ENCODE data around the gene ATRIP. TPM values are rescaled to one million over a fixed set of nuclear protein-coding genes. Genes with fewer than 3 reads are reported as not detected.

The ATRIP gene
- total and polyA plus RNA-seq, 10 of the 15 experiments (the other 5 are each of a cell fraction or from before 2014, with no cell fraction given): 1.4 to 16.0 (median 10.1) TPM

DNA sequence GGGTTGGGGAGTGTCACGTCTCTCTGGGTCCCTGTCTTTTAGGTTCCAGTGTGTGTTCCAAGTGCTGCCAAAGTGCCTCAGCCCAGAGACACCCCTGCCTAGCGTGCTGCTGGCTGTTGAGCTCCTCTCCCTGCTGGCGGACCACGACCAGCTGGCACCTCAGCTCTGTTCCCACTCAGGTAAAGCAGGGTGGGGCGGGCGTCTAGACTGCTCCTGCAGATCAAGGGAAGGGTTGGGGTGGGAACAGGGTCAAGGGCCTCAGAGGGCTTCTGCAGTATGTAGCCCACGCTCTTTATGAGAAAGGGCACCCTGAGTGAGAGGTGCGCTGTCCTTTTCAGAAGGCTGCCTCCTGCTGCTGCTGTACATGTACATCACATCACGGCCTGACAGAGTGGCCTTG is 17.2 kb downstream of the ATRIP start:
- no peak overlapping the region for H2AFZ ChIP-seq (ENCODE audit: control insufficient read depth, low read depth, low read length)
- peaks cover 17 to 21% of the 10 kb centered on the region in 2 experiments for H3K36me3 ChIP-seq (ENCODE audit: control insufficient read depth in 2 of 2, insufficient read depth in 2 of 2, low read length in 1 of 2)
- intact Hi-C loops (cut with micrococcal nuclease; ENCODE audit: unreplicated experiment) (no loop called here), in situ Hi-C loops (cut with MboI) (no loop called here)
- ChIA-PET CTCF (interaction anchor here (0.7 to 6.1 kb wide), 7 partner anchors 17 to 172 kb away, joined by 3 to 58 read pairs (median 4); partner anchors contain the start of genes ATRIP and SLC26A6), RAD21 (ENCODE audit: unreplicated experiment) (interaction anchor here (1.1 kb wide), 1 partner anchor 52 kb away, joined by 4 read pairs; no protein-coding TSS in a partner anchor), POLR2A (interaction anchor here (0.6 to 2.1 kb wide), 2 partner anchors 10 to 30 kb away, joined by 5 to 9 read pairs; no protein-coding TSS in a partner anchor), SMC1A (ENCODE audit: uncharacterized antibody, unreplicated experiment) (interaction anchor here (1.2 to 1.5 kb wide), 2 partner anchors 12 to 27 kb away, joined by 3 to 6 read pairs; no protein-coding TSS in a partner anchor)
- peaks cover 32% of the 10 kb centered on the region for H3K79me2 ChIP-seq (ENCODE audit: control insufficient read depth, insufficient read depth, low read length)
- no peak overlapping the region for H3K4me2 ChIP-seq (ENCODE audit: control insufficient read depth, insufficient read depth)
- DNase-seq (ENCODE audit: low read depth, low spot score) (no peak), ATAC-seq (no peak), FAIRE-seq (no peak)
- BruUV-seq (replicated peaks): no TSS peak
- H3K27me3 ChIP-seq (replicated peaks in 1 of 2; ENCODE audit: control insufficient read depth in 2 of 2, insufficient read depth in 2 of 2, low read length in 1 of 2): no peaks in the 10 kb centered on the region
- H3K9me3 ChIP-seq (replicated peaks; ENCODE audit: control insufficient read depth, insufficient read depth, low read length): no peaks in the 10 kb centered on the region
- WGBS (ENCODE audit: insufficient coverage, insufficient replicate concordance, low lambda C conversion rate, missing lambda C conversion rate): 82% methylated on average over 9 of the region's 9 CpGs
- peaks cover 28% of the 10 kb centered on the region for H3K4me1 ChIP-seq (ENCODE audit: control insufficient read depth, insufficient read depth, low read length)
- H3K4me3 ChIP-seq: no peak overlapping the region
- no peaks in the 10 kb centered on the region for H4K20me1 ChIP-seq (ENCODE audit: control insufficient read depth, insufficient read depth)
- no peak overlapping the region for H3K27ac ChIP-seq (ENCODE audit: control insufficient read depth, insufficient read depth)
- TF ChIP-seq HCFC1 (IDR thresholded peaks at IDR 0.05; ENCODE audit: low read length): no peak
- no peak overlapping the region for H3K9ac ChIP-seq (ENCODE audit: control insufficient read depth, insufficient read depth, low read length)

DNA sequence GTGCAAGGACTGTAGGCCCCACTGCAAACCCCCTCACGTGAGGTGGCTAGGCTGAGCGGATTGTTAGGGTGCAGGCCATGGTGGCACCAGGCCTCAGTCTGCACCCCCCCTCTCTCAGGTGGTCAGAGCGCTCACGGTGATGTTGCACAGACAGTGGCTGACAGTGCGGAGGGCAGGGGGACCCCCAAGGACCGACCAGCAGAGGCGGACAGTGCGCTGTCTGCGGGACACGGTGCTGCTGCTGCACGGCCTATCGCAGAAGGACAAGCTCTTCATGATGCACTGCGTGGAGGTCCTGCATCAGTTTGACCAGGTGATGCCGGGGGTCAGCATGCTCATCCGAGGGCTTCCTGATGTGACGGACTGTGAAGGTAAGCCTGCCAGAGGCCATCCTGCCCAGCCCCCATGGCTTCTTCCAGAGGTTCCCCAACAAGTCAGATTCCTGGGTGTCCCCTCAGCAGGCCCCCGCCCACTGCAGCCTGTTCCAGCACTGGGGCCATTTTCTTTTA is 18.2 kb downstream of the ATRIP start:
- no TSS peak for BruUV-seq (replicated peaks)
- H3K9me3 ChIP-seq (replicated peaks; ENCODE audit: control insufficient read depth, insufficient read depth, low read length): no peaks in the 10 kb centered on the region
- ATAC-seq: no peak
- no peak overlapping the region for H3K9ac ChIP-seq (ENCODE audit: control insufficient read depth, insufficient read depth, low read length)
- ChIA-PET POLR2A (interaction anchor here (1.3 to 10.0 kb wide), 3 partner anchors 9 to 94 kb away, joined by 3 to 91 read pairs (median 9); partner anchors contain the start of gene PFKFB4), CTCF (interaction anchor here (0.6 to 6.1 kb wide), 7 partner anchors 18 to 171 kb away, joined by 3 to 58 read pairs (median 9); partner anchors contain the start of genes ATRIP and SLC26A6), RAD21 (ENCODE audit: unreplicated experiment) (interaction anchor here (1.3 to 2.5 kb wide), 2 partner anchors 43 to 95 kb away, joined by 3 to 17 read pairs; no protein-coding TSS in a partner anchor), SMC1A (ENCODE audit: uncharacterized antibody, unreplicated experiment) (interaction anchor here (0.9 to 4.2 kb wide), 5 partner anchors 29 to 92 kb away, joined by 3 to 22 read pairs (median 3); partner anchors contain the start of gene PFKFB4)
- in situ Hi-C loops (cut with MboI) (no loop called here), intact Hi-C loops (cut with micrococcal nuclease; ENCODE audit: unreplicated experiment) (loop anchor here (1.0 kb wide), 2 partner anchors 43 to 84 kb away; no protein-coding TSS in a partner anchor)
- TF ChIP-seq RFX5 (IDR thresholded peaks at IDR 0.05; ENCODE audit: low read depth, low read length): no peak
- TF ChIP-seq PAX8 (IDR thresholded peaks at IDR 0.05): no peak
- TF ChIP-seq KAT2A (conservative IDR thresholded peaks at IDR 0.05; ENCODE audit: control insufficient read depth, low read depth, low read length): no peak
- TF ChIP-seq YY1 (IDR thresholded peaks at IDR 0.05; ENCODE audit: low read depth, low read length): no peak
- TF ChIP-seq, protein P1, sequence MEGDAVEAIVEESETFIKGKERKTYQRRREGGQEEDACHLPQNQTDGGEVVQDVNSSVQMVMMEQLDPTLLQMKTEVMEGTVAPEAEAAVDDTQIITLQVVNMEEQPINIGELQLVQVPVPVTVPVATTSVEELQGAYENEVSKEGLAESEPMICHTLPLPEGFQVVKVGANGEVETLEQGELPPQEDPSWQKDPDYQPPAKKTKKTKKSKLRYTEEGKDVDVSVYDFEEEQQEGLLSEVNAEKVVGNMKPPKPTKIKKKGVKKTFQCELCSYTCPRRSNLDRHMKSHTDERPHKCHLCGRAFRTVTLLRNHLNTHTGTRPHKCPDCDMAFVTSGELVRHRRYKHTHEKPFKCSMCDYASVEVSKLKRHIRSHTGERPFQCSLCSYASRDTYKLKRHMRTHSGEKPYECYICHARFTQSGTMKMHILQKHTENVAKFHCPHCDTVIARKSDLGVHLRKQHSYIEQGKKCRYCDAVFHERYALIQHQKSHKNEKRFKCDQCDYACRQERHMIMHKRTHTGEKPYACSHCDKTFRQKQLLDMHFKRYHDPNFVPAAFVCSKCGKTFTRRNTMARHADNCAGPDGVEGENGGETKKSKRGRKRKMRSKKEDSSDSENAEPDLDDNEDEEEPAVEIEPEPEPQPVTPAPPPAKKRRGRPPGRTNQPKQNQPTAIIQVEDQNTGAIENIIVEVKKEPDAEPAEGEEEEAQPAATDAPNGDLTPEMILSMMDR (IDR thresholded peaks at IDR 0.05 in 2 of 3, conservative IDR thresholded peaks at IDR 0.05 in 1 of 3; ENCODE audit: control insufficient read depth in 2 of 3, extremely low read depth in 1 of 3, insufficient read depth in 1 of 3, low read depth in 3 of 3, low read length in 3 of 3): no peak
- TF ChIP-seq NBN (IDR thresholded peaks at IDR 0.05): no peak
- TF ChIP-seq EED (IDR thresholded peaks at IDR 0.05; ENCODE audit: low read depth): no peak
- no peak for TF ChIP-seq POLR2A (IDR thresholded peaks at IDR 0.05; ENCODE audit: low read depth, low read length)
- no peak for TF ChIP-seq GABPA (IDR thresholded peaks at IDR 0.05; ENCODE audit: low read depth)
- no peak for TF ChIP-seq ZNF217 (IDR thresholded peaks at IDR 0.05)
- no peak for TF ChIP-seq CHD2 (IDR thresholded peaks at IDR 0.05; ENCODE audit: borderline replicate concordance, low read depth, low read length)
- TF ChIP-seq, protein P2, sequence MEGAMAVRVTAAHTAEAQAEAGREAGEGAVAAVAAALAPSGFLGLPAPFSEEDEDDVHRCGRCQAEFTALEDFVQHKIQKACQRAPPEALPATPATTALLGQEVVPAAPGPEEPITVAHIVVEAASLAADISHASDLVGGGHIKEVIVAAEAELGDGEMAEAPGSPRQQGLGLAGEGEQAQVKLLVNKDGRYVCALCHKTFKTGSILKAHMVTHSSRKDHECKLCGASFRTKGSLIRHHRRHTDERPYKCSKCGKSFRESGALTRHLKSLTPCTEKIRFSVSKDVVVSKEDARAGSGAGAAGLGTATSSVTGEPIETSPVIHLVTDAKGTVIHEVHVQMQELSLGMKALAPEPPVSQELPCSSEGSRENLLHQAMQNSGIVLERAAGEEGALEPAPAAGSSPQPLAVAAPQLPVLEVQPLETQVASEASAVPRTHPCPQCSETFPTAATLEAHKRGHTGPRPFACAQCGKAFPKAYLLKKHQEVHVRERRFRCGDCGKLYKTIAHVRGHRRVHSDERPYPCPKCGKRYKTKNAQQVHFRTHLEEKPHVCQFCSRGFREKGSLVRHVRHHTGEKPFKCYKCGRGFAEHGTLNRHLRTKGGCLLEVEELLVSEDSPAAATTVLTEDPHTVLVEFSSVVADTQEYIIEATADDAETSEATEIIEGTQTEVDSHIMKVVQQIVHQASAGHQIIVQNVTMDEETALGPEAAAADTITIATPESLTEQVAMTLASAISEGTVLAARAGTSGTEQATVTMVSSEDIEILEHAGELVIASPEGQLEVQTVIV (IDR thresholded peaks at IDR 0.05; ENCODE audit: borderline replicate concordance, partially characterized antibody): no peak
- no peak for TF ChIP-seq MEF2A (IDR thresholded peaks at IDR 0.05; ENCODE audit: insufficient read depth, low read depth, low read length)
- DNase-seq (ENCODE audit: low read depth, low spot score): no peak
- FAIRE-seq: no peak
- H3K4me2 ChIP-seq (ENCODE audit: control insufficient read depth, insufficient read depth): no peak overlapping the region
- no peaks in the 10 kb centered on the region for H4K20me1 ChIP-seq (ENCODE audit: control insufficient read depth, insufficient read depth)
- no peaks in the 10 kb centered on the region for H3K27me3 ChIP-seq (replicated peaks in 1 of 2; ENCODE audit: control insufficient read depth in 2 of 2, insufficient read depth in 2 of 2, low read length in 1 of 2)
- no peak overlapping the region for H3K4me3 ChIP-seq
- no peak overlapping the region for H2AFZ ChIP-seq (ENCODE audit: control insufficient read depth, low read depth, low read length)
- 95% methylated on average over 17 of the region's 17 CpGs for WGBS (ENCODE audit: insufficient coverage, insufficient replicate concordance, low lambda C conversion rate, missing lambda C conversion rate)
- peaks cover 10 to 20% of the 10 kb centered on the region in 2 experiments for H3K36me3 ChIP-seq (ENCODE audit: control insufficient read depth in 2 of 2, insufficient read depth in 2 of 2, low read length in 1 of 2)
- H3K4me1 ChIP-seq (ENCODE audit: control insufficient read depth, insufficient read depth, low read length): peaks cover 34% of the 10 kb centered on the region
- no peak overlapping the region for H3K27ac ChIP-seq (ENCODE audit: control insufficient read depth, insufficient read depth)
- H3K79me2 ChIP-seq (ENCODE audit: control insufficient read depth, insufficient read depth, low read length): peaks cover 43% of the 10 kb centered on the region

Data from GM12878 (cell line).